Measurements from ENCODE around the gene ID4.

- no peak for TF ChIP-seq EZH2 (IDR thresholded peaks at IDR 0.05; ENCODE audit: insufficient read depth, poor library complexity, severe bottlenecking)
- no peak for TF ChIP-seq EZH2phosphoT487 (IDR thresholded peaks at IDR 0.05; ENCODE audit: insufficient read depth, low read depth)
Observed at GRCh38 chr6:19839237-19839546, 2.0 kb downstream of the ID4 start.
